IMR-90 (cell line): ENCODE measurements around the gene CDHR3.

Experiments
- POLR2A ChIP-seq: IDR thresholded peaks from 2 replicates; pipeline ENCODE4 v1.6.1; 2012; ENCODE audit warnings: mild to moderate bottlenecking, low read depth, low read length
- RAD21 ChIP-seq: IDR thresholded peaks from 2 replicates; pipeline ENCODE4 v1.6.1; 2012; ENCODE audit warnings: low read length, improper control_type of control experiment
- RFX5 ChIP-seq: IDR thresholded peaks from 2 replicates; pipeline ENCODE4 v1.8.0; 2012; ENCODE audit warnings: low read depth, mild to moderate bottlenecking, low read length, moderate library complexity
- TF ChIP-seq, protein P1 (sequence below): conservative IDR thresholded peaks from 2 replicates; pipeline ENCODE4 v1.5.1; 2012; ENCODE audit warnings: mild to moderate bottlenecking, low read depth, low read length, improper control_type of control experiment

DNA sequence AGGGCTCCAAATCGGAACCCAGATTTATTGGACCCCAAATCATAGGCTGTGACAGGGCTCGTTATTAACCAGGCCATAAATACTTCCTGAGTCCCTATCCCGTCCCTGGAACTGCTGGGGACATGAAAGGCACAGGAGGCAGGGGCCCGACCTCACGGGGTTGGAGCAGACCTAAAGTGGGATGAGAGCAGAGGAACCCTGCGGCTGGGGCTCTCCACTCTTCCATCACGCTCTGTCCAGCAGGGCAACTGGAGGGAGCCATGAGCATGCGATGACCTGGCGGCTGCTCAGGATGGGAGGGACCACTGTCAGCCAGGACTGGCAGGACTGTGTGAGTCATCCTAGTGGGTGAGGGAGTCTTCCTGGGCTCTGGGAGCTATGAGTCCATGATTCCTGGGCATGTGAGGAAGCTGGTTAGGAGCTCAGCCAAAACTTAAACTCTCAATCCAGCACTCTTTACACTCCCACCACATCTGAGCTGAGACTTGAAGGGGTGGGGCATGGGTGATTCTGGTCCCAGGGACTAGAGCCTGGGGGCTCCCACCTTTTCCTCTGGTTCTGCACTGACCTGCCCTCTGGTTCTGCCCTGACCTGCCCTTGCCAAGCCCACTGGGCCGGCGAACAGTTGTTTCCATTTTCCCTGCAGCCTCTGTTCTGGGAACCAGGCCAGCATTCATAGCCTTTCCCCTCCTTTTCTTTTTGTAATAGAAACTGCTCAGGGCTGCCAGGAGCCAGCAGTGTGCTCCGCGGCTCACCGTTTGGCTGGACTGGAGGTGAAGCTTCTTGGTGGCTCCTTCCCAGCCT, 101.9 kb downstream of the CDHR3 start:
- TF ChIP-seq POLR2A (no peak), RAD21 (no peak), RFX5 (no peak)
- TF ChIP-seq, protein P1, sequence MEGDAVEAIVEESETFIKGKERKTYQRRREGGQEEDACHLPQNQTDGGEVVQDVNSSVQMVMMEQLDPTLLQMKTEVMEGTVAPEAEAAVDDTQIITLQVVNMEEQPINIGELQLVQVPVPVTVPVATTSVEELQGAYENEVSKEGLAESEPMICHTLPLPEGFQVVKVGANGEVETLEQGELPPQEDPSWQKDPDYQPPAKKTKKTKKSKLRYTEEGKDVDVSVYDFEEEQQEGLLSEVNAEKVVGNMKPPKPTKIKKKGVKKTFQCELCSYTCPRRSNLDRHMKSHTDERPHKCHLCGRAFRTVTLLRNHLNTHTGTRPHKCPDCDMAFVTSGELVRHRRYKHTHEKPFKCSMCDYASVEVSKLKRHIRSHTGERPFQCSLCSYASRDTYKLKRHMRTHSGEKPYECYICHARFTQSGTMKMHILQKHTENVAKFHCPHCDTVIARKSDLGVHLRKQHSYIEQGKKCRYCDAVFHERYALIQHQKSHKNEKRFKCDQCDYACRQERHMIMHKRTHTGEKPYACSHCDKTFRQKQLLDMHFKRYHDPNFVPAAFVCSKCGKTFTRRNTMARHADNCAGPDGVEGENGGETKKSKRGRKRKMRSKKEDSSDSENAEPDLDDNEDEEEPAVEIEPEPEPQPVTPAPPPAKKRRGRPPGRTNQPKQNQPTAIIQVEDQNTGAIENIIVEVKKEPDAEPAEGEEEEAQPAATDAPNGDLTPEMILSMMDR = no peak
